Measurements from ENCODE around the gene SLC25A22.

SLC25A22 gene

GRCh38 chr11:836274-836673 lies 38.2 kb upstream of the SLC25A22 start:
- peaks cover 23% of the 10 kb centered on the region for H3K4me1 ChIP-seq (ENCODE audit: low read depth, poor library complexity, severe bottlenecking)
- TF ChIP-seq CTCF (conservative IDR thresholded peaks at IDR 0.05; ENCODE audit: low read depth, low read length): no peak
- H3K4me3 ChIP-seq (IDR thresholded peaks at IDR 0.05; ENCODE audit: insufficient read depth, low read depth, low read length): no peak overlapping the region
- peaks cover 6% of the 10 kb centered on the region for H3K79me2 ChIP-seq (ENCODE audit: insufficient read depth, low read depth)
- H3K27ac ChIP-seq: no peak overlapping the region
- H4K20me1 ChIP-seq (ENCODE audit: insufficient read depth): 0 out of 2 replicates have a peak, but pooled peaks cover 4% of the 10 kb centered on the region
- H3K36me3 ChIP-seq (ENCODE audit: insufficient read depth): no peaks in the 10 kb centered on the region
- H2AFZ ChIP-seq (ENCODE audit: low read depth): no peak overlapping the region
- no peak overlapping the region for H3K4me2 ChIP-seq
- H3K9ac ChIP-seq: no peak overlapping the region
- H3K27me3 ChIP-seq (ENCODE audit: insufficient read depth, low read depth): peaks cover 10% of the 10 kb centered on the region; the same call in 1 of the 2 replicates

- no peak overlapping the region for H3K4me2 ChIP-seq
- TF ChIP-seq CTCF (conservative IDR thresholded peaks at IDR 0.05; ENCODE audit: low read depth, low read length): no peak
- H3K4me3 ChIP-seq (IDR thresholded peaks at IDR 0.05; ENCODE audit: insufficient read depth, low read depth, low read length): no peak overlapping the region
- H2AFZ ChIP-seq (ENCODE audit: low read depth): no peak overlapping the region
- H4K20me1 ChIP-seq (ENCODE audit: insufficient read depth): no peaks in the 10 kb centered on the region
- H3K79me2 ChIP-seq (ENCODE audit: insufficient read depth, low read depth): no peaks in the 10 kb centered on the region
- no peak overlapping the region for H3K9ac ChIP-seq
- no peaks in the 10 kb centered on the region for H3K36me3 ChIP-seq (ENCODE audit: insufficient read depth)
- H3K27ac ChIP-seq: no peak overlapping the region
- H3K27me3 ChIP-seq (ENCODE audit: insufficient read depth, low read depth): peaks cover 20% of the 10 kb centered on the region
- peaks cover 31% of the 10 kb centered on the region for H3K4me1 ChIP-seq (ENCODE audit: low read depth, poor library complexity, severe bottlenecking)
Measured at GRCh38 chr11:834371-835316, 36.6 kb upstream of the SLC25A22 start.

DNA sequence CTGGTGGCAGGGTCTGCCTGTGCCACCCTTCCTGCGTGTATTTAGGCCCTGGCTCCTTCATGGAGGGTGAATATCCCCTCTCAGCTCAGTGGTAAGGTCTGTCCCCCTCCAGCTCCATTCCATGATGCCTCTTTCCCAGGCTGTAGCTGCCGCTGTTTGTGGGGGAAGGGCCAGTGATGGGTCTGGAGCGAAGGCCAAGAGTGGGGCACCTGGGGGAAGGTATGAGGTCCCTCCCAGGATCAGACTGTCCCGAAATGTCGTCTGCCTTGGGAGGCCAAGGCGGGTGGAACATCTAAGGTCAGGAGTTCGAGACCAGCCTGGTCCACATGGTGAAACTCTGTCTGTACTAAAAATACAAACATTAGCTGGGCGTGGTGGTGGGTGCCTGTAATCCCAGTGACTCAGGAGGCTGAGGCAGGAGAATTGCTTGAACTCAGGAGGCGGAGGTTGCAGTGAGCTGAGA lies 35.8 kb upstream of the SLC25A22 start:
- Histone ChIP-seq H3K4me3 (IDR thresholded peaks at IDR 0.05; ENCODE audit: insufficient read depth, low read depth, low read length) (no peak overlapping the region), H3K9ac (no peak overlapping the region), H3K36me3 (ENCODE audit: insufficient read depth) (no peaks in the 10 kb centered on the region), H3K4me2 (peak overlapping the region; percentile 68), H3K79me2 (ENCODE audit: insufficient read depth, low read depth) (no peaks in the 10 kb centered on the region), H4K20me1 (ENCODE audit: insufficient read depth) (no peaks in the 10 kb centered on the region), H2AFZ (ENCODE audit: low read depth) (no peak overlapping the region), H3K27ac (no peak overlapping the region), H3K27me3 (ENCODE audit: insufficient read depth, low read depth) (peaks cover 28% of the 10 kb centered on the region), H3K4me1 (ENCODE audit: low read depth, poor library complexity, severe bottlenecking) (peaks cover 38% of the 10 kb centered on the region)
- TF ChIP-seq CTCF (conservative IDR thresholded peaks at IDR 0.05; ENCODE audit: low read depth, low read length): no peak

GRCh38 chr11:833114-833791 lies 35.2 kb upstream of the SLC25A22 start:
- no peak for TF ChIP-seq CTCF (conservative IDR thresholded peaks at IDR 0.05; ENCODE audit: low read depth, low read length)
- no peaks in the 10 kb centered on the region for H3K79me2 ChIP-seq (ENCODE audit: insufficient read depth, low read depth)
- peak overlapping the region; percentile 49; the same call in 1 of the 2 replicates for H3K9ac ChIP-seq
- peak overlapping the region; percentile 68 for H3K4me2 ChIP-seq
- H3K27me3 ChIP-seq (ENCODE audit: insufficient read depth, low read depth): peaks cover 34% of the 10 kb centered on the region
- H2AFZ ChIP-seq (ENCODE audit: low read depth): no peak overlapping the region
- peaks cover 45% of the 10 kb centered on the region for H3K4me1 ChIP-seq (ENCODE audit: low read depth, poor library complexity, severe bottlenecking)
- H3K36me3 ChIP-seq (ENCODE audit: insufficient read depth): no peaks in the 10 kb centered on the region
- H4K20me1 ChIP-seq (ENCODE audit: insufficient read depth): no peaks in the 10 kb centered on the region
- no peak overlapping the region for H3K4me3 ChIP-seq (IDR thresholded peaks at IDR 0.05; ENCODE audit: insufficient read depth, low read depth, low read length)
- H3K27ac ChIP-seq: no peak overlapping the region
